HG03025 (cell line): ENCODE results near the gene VPS11.
A peak's percentile ranks its signal among the peaks of the same experiment; 100 is the strongest.
"Not testable (repeated sequence)": the region's sequence is repeated elsewhere in the genome, so short reads cannot be mapped to it uniquely, and the experiment has no call there.

ENCODE experiments used
- ATAC-seq: cut with Tn5 transposase; IDR thresholded peaks from one replicate; pipeline ENCODE4 v1.9.1; 2021; ENCODE audit warnings: mild to moderate bottlenecking, moderate library complexity; ENCODE audit not compliant: unreplicated experiment, low FRiP score

Gene VPS11

DNA sequence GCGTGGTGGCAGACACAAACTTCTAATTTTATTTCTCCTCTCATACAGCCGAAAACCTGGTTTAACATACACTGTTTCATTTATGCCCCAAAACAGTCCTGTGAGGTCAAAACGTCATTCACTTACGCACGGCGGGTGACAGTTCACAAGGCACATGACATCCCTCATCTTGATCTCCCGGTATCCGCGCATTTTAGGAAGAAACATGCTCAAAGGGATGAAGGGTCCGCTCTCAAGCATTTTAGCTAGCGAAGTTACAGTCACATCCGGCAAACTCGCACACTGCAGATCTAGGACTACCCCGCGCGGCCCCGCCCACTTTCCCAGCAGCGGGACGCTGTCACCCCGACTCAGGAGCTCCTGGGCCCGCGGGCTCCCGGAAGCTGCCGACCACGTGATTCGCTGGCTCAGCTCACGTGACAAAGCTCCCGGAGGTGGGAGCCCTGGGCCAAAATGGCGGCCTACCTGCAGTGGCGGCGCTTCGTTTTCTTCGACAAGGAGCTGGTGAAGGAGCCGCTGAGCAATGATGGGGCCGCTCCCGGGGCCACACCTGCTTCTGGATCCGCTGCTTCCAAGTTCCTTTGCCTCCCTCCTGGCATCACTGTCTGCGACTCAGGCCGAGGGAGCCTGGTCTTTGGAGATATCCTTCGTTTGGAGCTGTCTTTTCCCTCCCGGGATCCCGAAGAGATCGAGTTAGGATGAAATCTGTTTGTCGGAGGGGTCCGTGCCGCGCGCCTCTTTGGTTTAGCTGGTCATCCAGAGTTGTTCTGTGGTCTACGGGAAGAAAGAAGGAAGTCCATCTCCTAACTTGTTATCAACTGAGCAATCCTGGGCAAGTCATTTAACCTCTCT, at the start of gene VPS11:
Gene VPS11 (plus strand): TSS at position 448 of the 852 bp plus-strand sequence. CDS start 6 bp downstream, at position 454.
- peak; percentile 77 for ATAC-seq

DNA sequence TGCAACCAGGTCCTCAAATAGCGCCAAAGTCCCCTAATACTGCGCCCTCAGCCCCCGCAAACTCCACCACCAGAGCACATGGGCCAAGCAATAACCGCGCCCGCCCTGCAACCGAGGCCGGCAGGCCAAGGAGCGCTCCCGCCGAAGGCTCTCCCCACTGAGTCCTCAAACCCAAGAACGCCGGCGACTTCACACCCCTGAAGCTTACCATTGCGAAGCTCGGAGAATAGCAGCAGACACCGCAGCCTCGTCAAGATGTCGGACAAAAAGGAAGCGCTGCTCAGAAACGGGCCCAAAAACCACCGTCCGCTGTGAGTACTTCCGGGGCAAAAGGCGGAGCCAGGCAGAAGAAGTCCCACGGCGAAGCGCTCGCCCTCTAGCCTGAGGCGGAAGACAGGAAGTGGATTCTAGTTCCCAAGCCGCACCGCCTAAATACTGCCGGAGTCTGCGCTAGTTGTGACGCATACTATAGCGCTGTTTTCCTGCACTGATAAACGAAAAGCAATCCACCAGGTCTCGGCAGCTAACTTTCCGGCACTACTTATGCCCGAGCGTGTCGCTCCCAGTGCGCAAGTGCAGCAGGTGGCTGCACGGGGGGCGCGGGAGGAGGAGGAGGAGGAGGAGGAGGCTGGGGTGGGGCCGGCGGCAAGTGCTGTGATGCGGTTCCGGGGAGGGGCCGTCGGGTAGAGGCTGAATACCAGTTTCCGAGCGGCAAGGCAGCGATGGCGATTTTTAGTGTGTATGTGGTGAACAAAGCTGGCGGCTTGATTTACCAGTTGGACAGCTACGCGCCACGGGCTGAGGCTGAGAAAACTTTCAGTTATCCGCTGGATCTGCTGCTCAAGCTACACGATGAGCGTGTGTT, 49.3 kb upstream of the VPS11 start, which contains the start of the genes RPS25 and TRAPPC4:
Gene RPS25 (minus strand): TSS at position 270 of the 865 bp plus-strand sequence. CDS start 59 bp downstream, at position 211.
Gene TRAPPC4 (plus strand): TSS at position 693 of the 865 bp plus-strand sequence. CDS start 30 bp downstream, at position 723.
- ATAC-seq = peak; percentile 79

DNA sequence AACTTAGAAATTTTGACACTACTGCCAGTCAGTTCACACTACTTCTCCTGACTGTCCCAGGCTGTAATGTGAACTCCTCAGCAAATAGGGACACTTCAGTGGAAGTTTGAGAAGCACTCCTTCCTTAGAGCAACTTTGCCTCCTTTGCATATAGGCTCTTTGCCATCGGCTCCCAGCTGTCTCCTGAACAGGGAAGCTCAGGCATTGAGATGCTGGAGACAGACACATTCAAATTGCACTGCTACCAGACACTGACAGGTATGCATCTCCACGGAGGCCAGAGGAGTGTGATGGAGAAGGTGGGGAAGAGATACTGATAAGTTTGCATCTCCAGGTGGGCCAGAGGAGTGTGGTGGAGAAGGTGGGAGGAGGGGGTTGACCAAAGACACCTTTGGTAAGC, 47.6 kb upstream of the VPS11 start:
- no peak for ATAC-seq

DNA sequence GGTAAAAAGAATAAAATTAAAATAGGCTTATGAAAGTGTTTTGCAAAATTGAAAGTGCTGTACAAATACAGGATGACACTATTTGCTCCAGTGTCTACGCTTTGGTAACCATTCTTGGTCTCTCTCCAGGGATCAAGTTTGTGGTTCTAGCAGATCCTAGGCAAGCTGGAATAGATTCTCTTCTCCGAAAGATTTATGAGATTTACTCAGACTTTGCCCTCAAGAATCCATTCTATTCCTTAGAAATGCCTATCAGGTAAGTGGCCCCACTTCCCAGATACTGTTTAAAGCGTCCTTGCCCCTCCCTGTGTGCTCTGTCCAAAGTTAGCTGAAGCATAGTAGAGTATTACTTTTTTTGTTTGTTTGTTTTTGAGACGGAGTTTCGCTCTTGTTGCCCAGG, 46.0 kb upstream of the VPS11 start:
- no peak for ATAC-seq

DNA sequence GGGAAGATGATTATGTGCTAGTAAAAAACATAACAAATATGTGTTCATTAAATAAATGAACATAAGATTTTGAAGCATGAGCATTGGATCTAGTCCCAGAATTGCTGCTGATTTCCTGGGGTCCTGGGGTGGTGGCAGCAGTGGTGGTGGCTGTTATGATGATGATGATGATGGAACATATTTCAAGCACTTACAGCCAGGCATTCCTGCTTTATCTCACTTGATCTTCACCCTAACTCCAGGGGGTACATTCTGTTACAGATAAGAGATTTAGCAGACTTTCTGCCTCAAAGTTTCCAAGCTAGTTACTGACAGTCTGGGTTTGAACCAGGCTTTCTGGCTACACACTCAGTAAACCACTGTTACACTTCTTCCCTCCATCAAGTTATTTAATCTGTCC, 43.9 kb upstream of the VPS11 start:
- no peak for ATAC-seq

DNA sequence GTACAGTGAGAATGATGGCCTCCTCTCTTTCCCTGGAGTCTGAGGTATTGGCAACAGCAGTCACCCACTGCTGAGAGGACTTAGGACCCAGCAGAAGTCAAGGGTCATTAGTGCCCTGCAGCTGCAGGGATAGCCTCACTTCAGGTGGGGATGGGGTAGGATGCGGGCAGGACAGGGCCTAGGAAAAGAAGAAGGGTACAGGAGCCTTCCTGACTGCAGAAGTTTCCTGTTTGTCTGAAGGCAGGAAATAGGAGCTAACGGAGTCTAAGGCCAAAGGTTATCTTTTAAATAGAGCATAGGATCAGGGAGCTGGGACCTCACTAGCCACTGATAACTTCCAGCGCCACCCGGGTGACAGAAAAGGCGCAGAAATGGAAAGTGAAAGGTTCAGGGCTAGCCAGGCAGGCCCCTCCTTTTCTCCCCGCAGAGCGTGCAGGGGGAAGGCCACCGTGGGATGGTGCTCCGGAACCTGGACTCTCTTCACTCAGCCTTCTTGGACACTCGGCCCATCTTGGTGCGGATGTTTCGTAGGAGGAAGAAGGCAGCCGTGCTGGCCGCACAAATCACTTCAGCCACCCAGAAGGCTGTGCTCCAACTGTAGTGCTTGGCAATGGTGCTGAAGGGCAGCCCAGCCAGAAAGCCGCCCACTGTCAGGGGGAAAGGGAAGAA, 43.1 kb upstream of the VPS11 start:
- no peak for ATAC-seq

DNA sequence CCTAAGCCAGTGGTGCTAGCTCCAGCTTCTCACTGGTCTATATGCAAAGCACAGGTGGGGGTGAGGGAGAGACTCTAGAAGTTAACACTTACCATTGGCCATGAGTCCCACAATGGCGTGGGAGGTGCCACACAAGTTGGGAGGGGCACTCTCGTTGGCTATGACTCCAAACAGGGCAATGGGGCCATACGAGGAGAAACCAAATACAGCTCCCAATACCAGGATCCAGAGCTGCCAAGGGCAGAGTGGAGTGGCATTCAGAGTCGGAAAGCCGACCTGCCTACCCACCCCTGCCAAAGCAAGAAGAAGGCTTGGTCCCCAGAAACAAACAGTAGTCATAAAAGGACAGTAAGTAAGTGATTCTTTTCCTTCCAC, 42.5 kb upstream of the VPS11 start:
- no peak for ATAC-seq

DNA sequence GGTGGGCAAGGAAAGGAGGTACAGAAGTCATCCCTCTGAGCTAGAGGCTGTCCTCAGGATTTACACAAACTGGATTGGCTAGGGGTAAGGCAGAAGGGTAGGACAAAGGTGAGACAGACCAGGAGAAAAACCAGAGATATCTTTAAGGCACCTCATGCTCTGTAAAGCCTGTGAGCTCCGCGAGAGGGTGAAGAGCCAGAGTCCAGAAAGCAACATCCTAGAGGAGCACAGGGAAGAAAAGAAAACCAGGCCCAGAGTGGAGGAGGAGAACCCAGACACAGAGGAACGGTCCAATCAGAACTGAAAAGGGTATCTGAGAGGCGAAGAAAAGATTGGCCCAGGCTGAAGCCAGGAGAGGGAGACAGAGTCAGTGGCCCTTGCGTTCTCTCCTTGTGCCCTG, 42.1 kb upstream of the VPS11 start:
- no peak for ATAC-seq

DNA sequence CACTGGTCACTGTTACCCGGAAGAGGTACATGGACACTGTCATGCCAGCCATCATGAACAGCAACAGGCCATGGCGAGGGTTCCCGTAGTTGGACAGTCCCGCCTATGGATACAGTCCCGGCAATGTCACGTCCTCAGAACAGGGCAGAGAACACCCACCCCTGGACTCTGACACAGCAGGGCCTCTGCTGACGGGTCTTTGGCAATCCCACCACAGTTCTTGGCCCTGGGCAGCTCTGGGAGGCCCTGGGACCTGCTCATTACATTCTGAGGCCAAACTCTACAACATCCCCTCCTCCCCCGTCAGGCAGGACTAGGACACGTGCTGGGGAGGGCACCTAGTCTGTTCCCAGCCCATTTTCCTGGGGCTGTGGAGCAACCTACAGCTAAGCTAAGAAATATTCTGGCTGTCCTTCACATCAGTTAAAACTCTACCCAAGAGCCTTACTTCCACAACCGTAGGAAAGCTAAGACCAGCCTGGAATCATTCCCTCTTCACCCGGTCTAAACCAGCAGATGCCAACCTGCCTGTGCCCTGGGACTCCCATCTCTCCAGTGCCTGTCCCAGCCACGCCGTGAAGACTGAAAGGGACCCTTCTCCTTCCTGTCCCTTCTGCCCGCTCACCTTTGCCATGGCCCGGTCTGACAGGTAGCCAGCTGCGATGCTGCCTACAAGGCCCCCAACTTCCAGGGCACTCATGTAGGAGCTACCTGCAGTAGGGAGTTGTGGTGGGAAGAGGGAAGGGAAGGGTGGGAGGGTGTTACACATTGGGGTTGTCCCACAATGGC, 41.4 kb upstream of the VPS11 start:
- no peak for ATAC-seq

DNA sequence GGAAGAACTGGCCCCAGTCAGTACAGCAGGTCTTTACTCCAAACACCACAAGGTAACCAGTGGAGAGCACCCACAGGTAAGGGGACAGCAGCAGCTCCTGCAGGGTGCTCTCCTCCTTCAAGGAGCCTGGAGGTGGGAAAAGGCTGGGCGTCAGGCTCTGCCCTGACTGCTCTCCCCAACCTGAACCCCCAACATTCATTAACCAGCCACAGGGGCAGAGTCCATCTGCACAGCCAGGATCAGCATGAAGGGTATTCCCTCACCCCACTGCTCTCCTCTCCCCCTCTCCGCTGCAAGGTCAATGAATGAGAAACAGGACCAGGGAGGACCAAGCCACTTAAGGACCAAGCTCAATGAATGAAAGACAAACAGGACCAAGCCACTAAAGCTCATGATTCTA, 40.6 kb upstream of the VPS11 start:
- no peak for ATAC-seq

DNA sequence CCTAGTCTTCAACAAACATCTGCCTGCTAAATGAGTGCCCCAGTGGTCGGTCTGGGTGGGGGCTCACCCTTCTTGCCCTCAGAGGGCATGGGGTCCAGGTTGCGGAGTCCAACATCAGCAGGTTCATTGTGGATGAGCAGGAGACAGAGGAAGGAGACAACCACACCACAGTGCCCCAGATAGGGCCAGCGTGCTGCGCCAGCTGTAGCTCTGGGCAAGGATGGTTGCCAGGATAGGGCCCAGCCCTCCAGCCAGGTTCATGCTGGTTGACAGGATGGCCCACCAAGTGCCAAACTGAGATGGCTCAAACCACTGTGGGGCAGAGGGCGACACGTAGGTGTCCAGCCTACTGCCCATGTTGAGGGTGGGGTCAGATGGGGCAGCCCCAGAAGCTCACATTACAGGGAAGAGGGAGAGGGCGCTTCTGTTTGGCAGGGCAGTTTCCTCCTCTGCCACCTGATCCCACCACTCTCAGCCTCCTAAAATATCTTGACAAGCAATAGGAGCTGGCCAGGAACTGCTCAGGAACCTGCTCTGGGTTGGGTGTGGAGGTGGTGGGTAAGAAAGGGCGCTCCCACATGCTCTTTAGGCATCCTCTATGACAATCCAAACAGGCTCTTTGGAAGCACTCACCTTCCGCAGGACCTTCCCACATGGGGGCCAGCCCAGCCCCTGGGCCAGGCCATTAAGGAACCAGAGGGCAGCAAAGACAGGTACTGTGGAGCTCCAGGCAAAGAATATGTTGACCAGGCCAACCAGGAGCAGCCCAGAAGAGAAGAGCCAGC, 39.9 kb upstream of the VPS11 start:
- no peak for ATAC-seq

DNA sequence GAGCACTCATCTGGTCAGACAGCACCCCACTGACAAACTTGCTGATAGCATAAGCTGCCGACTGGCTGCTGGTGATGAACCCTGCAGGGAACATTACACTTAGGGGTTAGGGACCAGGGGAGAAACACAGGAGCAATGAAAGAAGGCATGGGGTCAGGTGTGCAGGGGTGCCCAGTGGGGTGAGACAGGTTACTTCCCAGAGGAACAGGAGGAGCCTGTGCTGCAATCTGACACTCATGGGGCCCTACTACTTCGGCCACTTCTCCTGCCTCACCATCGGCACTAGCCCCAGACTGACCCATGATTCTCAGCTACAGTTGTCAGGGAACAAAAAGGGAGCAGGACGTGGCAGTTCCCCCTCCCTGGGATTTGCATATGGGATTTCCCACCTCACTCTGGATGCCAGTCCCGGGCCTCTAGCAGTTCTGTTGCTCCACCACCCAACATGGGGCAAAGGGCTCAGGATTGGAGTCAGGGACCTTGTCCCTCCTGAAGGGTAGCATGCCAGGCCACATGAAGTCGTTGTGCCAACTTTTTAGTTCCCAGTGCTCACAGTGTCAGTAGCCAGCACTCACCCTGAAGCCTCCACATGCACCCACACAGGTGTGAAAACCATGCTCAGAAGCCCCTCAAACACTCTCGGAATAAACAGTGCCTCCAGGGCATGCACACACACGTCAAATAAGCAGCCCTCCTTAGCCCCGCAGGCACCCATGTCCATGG, 39.1 kb upstream of the VPS11 start:
- ATAC-seq = no peak

DNA sequence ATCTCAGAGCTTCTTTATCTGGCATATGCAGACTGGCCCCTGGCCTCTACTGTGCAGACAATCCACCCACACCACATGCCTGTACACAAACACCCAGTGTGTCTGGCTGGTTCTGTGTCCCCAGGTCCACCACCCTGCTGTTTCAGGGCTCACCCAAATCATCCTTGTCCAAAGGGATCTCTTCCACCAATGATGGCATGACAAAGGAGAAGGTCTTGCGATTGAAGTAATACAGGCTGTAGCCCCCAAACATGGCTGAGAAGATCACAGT, 38.6 kb upstream of the VPS11 start:
- ATAC-seq = no peak

DNA sequence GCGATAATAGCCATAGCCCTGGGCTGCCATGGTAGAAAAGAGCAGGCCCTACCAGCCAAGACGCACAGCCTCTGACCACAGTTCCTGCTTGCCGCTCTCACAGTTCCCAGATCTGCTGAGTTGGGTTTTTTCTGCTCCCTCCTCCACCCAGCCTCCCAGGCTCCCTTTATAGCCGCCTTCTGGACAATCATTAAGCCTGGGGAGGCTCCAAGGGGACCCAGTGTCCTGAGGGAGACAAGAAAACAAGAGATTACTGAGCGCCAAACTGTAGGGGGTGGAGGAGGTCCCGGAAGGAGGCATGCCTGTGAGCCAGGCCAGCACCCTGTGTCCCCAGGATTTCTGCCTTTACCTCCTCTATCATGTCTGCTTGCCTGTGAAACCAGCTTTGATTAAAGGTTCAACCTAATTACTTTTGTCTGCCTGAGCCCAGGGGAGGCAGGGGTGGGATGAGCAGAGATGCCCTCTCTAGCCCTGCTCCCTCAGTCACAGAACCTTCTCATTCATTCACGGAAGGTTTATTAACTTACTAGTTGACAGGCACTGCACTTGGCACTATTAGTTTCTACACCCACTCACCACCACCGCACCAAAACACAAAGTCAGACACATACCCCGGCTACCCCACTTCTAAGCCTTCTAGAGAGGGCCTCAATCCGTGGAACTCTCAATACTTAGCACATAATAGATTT, 38.1 kb upstream of the VPS11 start:
- peak; percentile 5 for ATAC-seq

DNA sequence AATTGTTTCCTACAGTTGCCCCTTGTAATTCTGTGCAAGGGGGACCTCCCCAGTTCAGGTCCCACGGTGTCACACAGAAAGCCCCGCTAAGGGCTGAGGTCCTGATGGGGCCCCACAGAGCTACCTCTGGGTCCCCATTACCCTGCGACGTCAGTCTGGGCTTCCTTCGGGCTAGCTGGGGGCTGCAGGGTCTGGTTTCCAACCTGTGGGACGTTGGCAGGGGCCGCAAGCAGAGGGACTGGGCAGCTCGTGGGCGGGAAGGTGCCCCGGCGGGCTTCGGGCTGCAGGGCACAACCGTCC, 37.6 kb upstream of the VPS11 start:
- peak; percentile 9 for ATAC-seq

DNA sequence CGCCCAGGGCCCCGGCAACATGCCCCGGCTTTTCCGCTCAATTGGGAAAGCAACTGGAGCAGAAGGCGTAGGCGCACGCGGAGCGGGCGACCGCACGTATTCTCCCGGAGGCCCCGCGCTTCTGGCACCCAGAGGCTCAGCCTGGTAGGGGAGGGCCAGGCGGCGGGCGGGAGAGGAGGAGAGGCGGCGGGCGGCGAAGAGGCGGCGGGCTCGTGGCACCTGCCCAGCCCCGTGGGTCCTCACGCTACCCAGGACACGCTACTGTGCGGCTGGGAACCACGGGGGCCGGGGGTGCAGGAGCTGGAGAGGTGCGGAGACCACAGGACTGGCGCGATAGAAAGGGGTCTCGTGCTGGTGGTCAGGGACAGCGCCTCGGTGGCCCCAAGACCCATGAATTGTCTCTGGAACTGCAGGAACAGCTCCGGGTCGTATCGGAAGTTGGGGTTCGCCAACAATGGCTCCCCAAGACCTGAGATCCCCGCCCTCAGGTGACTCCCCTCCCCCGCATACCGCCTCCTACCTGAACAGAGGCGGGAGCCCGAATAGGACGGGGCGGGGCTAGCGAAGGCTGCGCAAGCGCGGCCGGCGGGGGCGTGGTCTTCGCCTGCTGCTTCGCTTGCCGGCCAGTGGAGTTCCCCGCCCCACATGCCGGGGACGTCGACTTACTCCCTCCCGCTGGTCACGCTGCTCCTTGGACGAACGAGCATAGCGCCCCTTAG, 37.1 kb upstream of the VPS11 start, which contains the start of gene SLC37A4:
Gene SLC37A4 (minus strand): TSS at position 549 of the 719 bp plus-strand sequence.
- ATAC-seq = peak; percentile 80

DNA sequence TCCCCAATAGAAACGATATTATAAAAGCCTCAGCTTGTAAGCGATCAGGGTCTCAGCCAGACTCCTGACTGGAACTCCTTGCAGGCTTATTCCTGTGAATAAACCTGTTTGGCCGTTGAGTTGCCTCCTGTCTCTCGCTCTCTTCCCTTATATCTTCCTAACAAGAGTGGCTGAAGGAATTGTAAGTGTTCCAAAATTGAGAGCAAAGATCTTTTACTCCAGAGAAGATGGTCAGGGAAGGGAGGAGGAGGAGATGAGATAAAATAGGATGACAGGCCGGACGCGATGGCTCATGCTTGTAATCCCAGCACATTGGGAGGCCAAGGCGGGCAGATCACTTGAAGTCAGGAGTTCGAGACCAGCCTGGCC, 35.7 kb upstream of the VPS11 start:
- ATAC-seq = no peak

DNA sequence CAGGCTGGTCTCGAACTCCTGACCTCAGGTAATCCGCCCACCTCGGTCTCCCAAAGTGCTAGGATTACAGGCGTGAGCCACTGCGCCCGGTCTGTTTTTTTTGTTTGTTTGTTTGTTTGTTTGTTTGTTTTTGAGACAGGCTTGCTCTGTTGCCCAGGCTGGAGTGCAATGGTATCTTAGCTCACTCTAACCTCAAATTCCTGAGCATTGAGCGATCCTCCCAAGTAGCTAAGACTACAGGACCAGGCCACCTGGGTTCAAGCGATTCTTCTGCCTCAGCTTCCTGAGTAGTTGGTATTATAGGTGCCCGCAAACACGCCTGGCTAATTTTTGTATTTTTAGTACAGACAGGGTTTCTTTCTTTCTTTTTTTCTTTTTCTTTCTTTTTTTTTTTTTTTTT, 34.2 kb upstream of the VPS11 start:
- not testable (repeated sequence) for ATAC-seq
